Panc1 (cell line): Measurements from ENCODE around the gene PRMT9. TPM values are rescaled to one million over a fixed set of nuclear protein-coding genes. Genes with fewer than 3 reads are reported as not detected.

Experiments
- ATAC-seq: fragments of 200-7000 bp; cut with Tn5 transposase; 2 replicates; pipeline ENCODE4 v1.9.1; 2020; ENCODE audit warnings: mild to moderate bottlenecking, moderate library complexity
- BruUV-seq: library from RNA; stranded (reverse); fragments of 400-500 nt; replicated peaks from 2 replicates; lab custom pipeline; 2021; lab: Mats Ljungman, UMichigan
- CTCF ChIA-PET: fragments of 300-600 bp; sonication (Branson Sonifier 250); formaldehyde crosslinking; loops from one replicate; lab custom pipeline; 2022; ENCODE audit warnings: antibody characterized with exemption; lab: Charles Lee
- POLR2A ChIA-PET: fragments of 300-600 bp; sonication (Branson Sonifier 250); formaldehyde crosslinking; loops from one replicate; lab custom pipeline; 2022; ENCODE audit warnings: antibody characterized with exemption; lab: Charles Lee
- DNase-seq: peaks from one replicate; pipeline ENCODE4 v3.0.0-alpha.2; 2010; ENCODE audit warnings: low read depth, low spot score
- H3K27ac ChIP-seq: 2 replicates; pipeline ENCODE4 v1.5.1; 2011; ENCODE audit warnings: mild to moderate bottlenecking, low read length, inconsistent platforms
- H3K27me3 ChIP-seq: fragments of 200-500 bp; sonication (Bioruptor generic); 2 replicates; pipeline ENCODE4 v1.6.0; 2014; ENCODE audit warnings: low read length, inconsistent platforms; ENCODE audit not compliant: control insufficient read depth, insufficient read depth
- H3K36me3 ChIP-seq: fragments of 200-500 bp; sonication (Bioruptor generic); 2 replicates; pipeline ENCODE4 v1.5.1; 2014; ENCODE audit warnings: inconsistent platforms, mild to moderate bottlenecking, low read length, moderate library complexity; ENCODE audit not compliant: control insufficient read depth, insufficient read depth
- H3K4me1 ChIP-seq: 2 replicates; pipeline ENCODE4 v1.5.1; 2011; ENCODE audit warnings: inconsistent platforms, mild to moderate bottlenecking, low read length, moderate library complexity; ENCODE audit not compliant: control insufficient read depth, insufficient read depth
- H3K4me3 ChIP-seq, 2 experiments: 2 replicates each; pipeline ENCODE4 v1.5.1; 2011 to 2012; ENCODE audit warnings: low read depth in 2 of 2, low read length in 2 of 2, mild to moderate bottlenecking in 2 of 2, inconsistent platforms in 1 of 2, moderate library complexity in 1 of 2
- H3K9me3 ChIP-seq: fragments of 200-500 bp; sonication (Bioruptor generic); 2 replicates; pipeline ENCODE4 v1.5.1; 2014; ENCODE audit warnings: low read depth, mild to moderate bottlenecking, inconsistent platforms, low read length, moderate library complexity; ENCODE audit not compliant: control insufficient read depth, insufficient read depth
- CTCF ChIP-seq: fragments of 450-650 bp; IDR thresholded peaks from 2 replicates; pipeline ENCODE4 v1.5.1; 2017; ENCODE audit warnings: mild to moderate bottlenecking
- POLR2AphosphoS5 ChIP-seq: IDR thresholded peaks from 2 replicates; pipeline ENCODE4 v1.6.1; 2012; ENCODE audit warnings: mild to moderate bottlenecking, low read depth, low read length, moderate library complexity
- REST ChIP-seq, 2 experiments: IDR thresholded peaks; 2 replicates each; pipeline ENCODE4 v1.6.1; 2011 to 2012; ENCODE audit warnings: low read depth in 2 of 2, control low read depth in 1 of 2, low read length in 1 of 2, mild to moderate bottlenecking in 1 of 2, moderate library complexity in 1 of 2; ENCODE audit not compliant: insufficient read depth in 1 of 2
- SIN3A ChIP-seq: IDR thresholded peaks from 2 replicates; pipeline ENCODE4 v1.6.1; 2012; ENCODE audit warnings: low read depth, mild to moderate bottlenecking, low read length, moderate library complexity, borderline replicate concordance; ENCODE audit not compliant: insufficient read depth
- TCF7L2 ChIP-seq: IDR thresholded peaks from 2 replicates; pipeline ENCODE4 v1.6.1; 2011; ENCODE audit warnings: mild to moderate bottlenecking, low read depth, low read length, inconsistent platforms
- in situ Hi-C: cut with HindIII; loops from 2 replicates; pipeline ENCODE4 v1.10.0; 2016; ENCODE audit warnings: low sequenced_read_pairs, low pct_unique_long_range_greater_than_20kb
- intact Hi-C: fragments of 100-400 bp; cut with micrococcal nuclease; formaldehyde crosslinking; loops from one replicate; pipeline ENCODE4 v1.10.0; 2022; ENCODE audit not compliant: unreplicated experiment
- total RNA-seq: library from RNA; stranded (reverse); gene quantifications from one replicate; pipeline ENCODE4 v1.2.1, GENCODE V29; 2021; ENCODE audit not compliant: unreplicated experiment

Gene PRMT9
- total RNA-seq, 1 experiment from 2014 or later: 4.4 TPM

- in situ Hi-C loops: no loop called here
- Histone ChIP-seq H3K27ac (no peak overlapping the region), H3K36me3 (no peaks in the 10 kb centered on the region), H3K4me1 (no peaks in the 10 kb centered on the region), H3K4me3 (no peak overlapping the region), H3K9me3 (no peaks in the 10 kb centered on the region), H3K27me3 (no peaks in the 10 kb centered on the region)
- POLR2A ChIA-PET: interaction anchor here (0.6 kb wide), 1 partner anchor 1644 kb away, joined by 3 read pairs; no protein-coding TSS in a partner anchor
- ATAC-seq: no peak
- CTCF ChIA-PET: no interaction called here
- no TSS peak for BruUV-seq
- DNase-seq: no peak
- intact Hi-C loops: no loop called here
- TF ChIP-seq REST (IDR thresholded peaks at IDR 0.05; ENCODE audit: insufficient read depth in 1 of 2, low read depth in 2 of 2, low read length in 1 of 2) (no peak), POLR2AphosphoS5 (no peak), CTCF (no peak), SIN3A (no peak), TCF7L2 (no peak)
Measured at GRCh38 chr4:147605499-147605898, 78.5 kb downstream of the PRMT9 start.

- H3K36me3 ChIP-seq: no peaks in the 10 kb centered on the region
- no peak overlapping the region for H3K4me3 ChIP-seq
- intact Hi-C loops: no loop called here
- ATAC-seq: no peak
- no peak for TF ChIP-seq TCF7L2
- no peak for TF ChIP-seq POLR2AphosphoS5
- no peak for TF ChIP-seq CTCF
- TF ChIP-seq REST (IDR thresholded peaks at IDR 0.05; ENCODE audit: insufficient read depth in 1 of 2, low read depth in 2 of 2, low read length in 1 of 2): no peak
- TF ChIP-seq SIN3A: no peak
- in situ Hi-C loops: no loop called here
- no peak for DNase-seq
- POLR2A ChIA-PET: no interaction called here
- H3K27ac ChIP-seq: no peak overlapping the region
- CTCF ChIA-PET: no interaction called here
- no peaks in the 10 kb centered on the region for H3K4me1 ChIP-seq
- no peaks in the 10 kb centered on the region for H3K9me3 ChIP-seq
- no peaks in the 10 kb centered on the region for H3K27me3 ChIP-seq
- no TSS peak for BruUV-seq
Measured at GRCh38 chr4:147599769-147600168, 84.2 kb downstream of the PRMT9 start.
